Measurements from ENCODE around the gene ITGA1.
A peak's percentile ranks its signal among the peaks of the same experiment; 100 is the strongest.

- TF ChIP-seq POLR2A (IDR thresholded peaks at IDR 0.05) = no peak
- peak in 2 of 4 experiments; percentile 23 to 29 for TF ChIP-seq CTCF (IDR thresholded peaks at IDR 0.05)
- TF ChIP-seq POLR2AphosphoS5 (IDR thresholded peaks at IDR 0.05) = peak; percentile 35
- TF ChIP-seq EP300 (IDR thresholded peaks at IDR 0.05) = no peak
These were observed 49.4 kb downstream of the ITGA1 start for GRCh38 chr5:52837068-52837467.
